Stimulated activated naive CD8-positive, alpha-beta T cell treated with anti-CD3 and anti-CD28 coated beads, Interleukin-15, Interleukin-2, amounts not matched to agents 100 U/mL and 50 U/mL, for 24 hours (primary cell): ENCODE results near the gene SDHAF3.

ENCODE experiments used
- ATAC-seq: fragments of 150-1000 bp; cut with Tn5 transposase; one replicate; pipeline ENCODE4 v1.10.0; 2021
- DNase-seq: peaks from one replicate; pipeline ENCODE4 v3.0.0; 2021

The SDHAF3 gene

GRCh38 chr7:97219237-97219636, 101.7 kb downstream of the SDHAF3 start:
- ATAC-seq = no peak
- DNase-seq = no peak

- ATAC-seq (no peak), DNase-seq (no peak)
These were observed 106.8 kb downstream of the SDHAF3 start for GRCh38 chr7:97224316-97224715.

- no peak for DNase-seq
- no peak for ATAC-seq
These were observed 109.0 kb downstream of the SDHAF3 start for GRCh38 chr7:97226541-97226940.
